ENCODE measurements around the gene SPINT2.

Gene SPINT2

DNA sequence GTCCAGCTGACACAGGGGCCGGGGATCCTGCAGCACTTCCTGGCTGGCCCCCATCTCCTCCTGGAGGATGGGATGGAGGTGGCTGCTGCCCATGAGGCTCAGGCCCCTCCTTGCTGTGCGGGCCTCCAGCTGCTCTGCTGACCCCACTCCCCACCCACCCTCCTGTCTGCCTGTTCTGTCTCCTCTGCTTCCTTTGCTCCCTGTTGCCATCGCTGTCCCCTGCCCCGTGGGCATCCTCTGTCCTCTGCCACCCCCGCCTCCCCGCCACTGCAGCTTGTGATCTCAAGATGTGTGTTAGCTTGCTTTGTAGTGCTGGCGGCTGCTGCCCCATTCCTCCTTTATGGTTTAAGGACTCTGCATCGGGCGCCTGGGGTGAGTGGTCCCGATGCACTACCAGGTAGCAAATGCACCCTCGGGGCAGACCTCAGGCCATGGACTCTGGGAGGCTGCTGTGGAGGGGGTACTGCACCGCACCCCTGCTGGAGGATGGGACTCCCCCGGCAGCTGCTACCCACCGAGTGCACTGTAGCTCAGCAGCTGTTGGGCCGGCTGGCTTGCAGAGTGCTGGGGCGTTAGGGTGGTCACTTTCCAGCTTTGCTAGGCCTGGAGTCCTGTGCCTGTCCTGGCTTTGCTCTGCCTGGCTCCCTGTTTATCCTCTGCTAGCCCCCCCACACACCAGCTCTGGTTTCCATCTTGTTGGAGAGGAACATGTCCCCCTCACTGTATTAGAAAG is 23.9 kb downstream of the SPINT2 start:
- no peak for FAIRE-seq
- TF ChIP-seq, protein P1, sequence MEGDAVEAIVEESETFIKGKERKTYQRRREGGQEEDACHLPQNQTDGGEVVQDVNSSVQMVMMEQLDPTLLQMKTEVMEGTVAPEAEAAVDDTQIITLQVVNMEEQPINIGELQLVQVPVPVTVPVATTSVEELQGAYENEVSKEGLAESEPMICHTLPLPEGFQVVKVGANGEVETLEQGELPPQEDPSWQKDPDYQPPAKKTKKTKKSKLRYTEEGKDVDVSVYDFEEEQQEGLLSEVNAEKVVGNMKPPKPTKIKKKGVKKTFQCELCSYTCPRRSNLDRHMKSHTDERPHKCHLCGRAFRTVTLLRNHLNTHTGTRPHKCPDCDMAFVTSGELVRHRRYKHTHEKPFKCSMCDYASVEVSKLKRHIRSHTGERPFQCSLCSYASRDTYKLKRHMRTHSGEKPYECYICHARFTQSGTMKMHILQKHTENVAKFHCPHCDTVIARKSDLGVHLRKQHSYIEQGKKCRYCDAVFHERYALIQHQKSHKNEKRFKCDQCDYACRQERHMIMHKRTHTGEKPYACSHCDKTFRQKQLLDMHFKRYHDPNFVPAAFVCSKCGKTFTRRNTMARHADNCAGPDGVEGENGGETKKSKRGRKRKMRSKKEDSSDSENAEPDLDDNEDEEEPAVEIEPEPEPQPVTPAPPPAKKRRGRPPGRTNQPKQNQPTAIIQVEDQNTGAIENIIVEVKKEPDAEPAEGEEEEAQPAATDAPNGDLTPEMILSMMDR (IDR thresholded peaks at IDR 0.05; ENCODE audit: insufficient read depth, missing control alignments): no peak

GRCh38 chr19:38289955-38290354 is 25.6 kb downstream of the SPINT2 start:
- FAIRE-seq: no peak
- no peak for DNase-seq (ENCODE audit: insufficient read length, low spot score)
- TF ChIP-seq, protein P1 (IDR thresholded peaks at IDR 0.05; ENCODE audit: insufficient read depth, missing control alignments): no peak

More for the DNA sequence above, 23.9 kb downstream of the SPINT2 start:
- DNase-seq (ENCODE audit: insufficient read length, low spot score): no peak

DNA sequence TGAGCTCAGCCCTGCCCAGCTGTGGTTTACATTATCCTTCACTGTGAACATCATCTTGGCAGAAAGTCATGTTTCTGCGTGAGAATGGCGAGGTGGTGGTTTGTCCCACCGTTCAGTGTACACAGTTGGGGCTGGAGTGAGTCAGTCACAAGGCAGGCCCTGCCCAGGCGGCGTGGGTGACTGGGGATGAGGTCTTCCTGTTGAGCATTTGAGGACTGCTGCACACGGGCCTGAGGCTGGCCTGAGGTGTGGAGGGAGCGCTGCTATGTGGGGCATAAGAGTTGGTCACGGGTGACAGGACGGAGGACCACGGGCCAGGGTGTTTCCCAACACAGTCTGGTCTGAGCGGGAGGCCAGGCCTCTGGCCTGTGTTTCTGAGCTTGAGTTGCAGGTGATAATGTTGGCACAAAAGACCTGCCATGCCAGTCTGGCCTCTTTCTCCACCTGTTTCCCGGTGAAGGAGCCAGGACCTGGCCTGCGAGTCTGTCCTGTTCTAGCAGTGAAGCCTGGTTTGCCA is 26.3 kb downstream of the SPINT2 start:
- no peak for FAIRE-seq
- TF ChIP-seq, protein P1 (IDR thresholded peaks at IDR 0.05; ENCODE audit: insufficient read depth, missing control alignments): no peak
- DNase-seq (ENCODE audit: insufficient read length, low spot score): no peak

GRCh38 chr19:38291855-38292254 is 27.5 kb downstream of the SPINT2 start:
- DNase-seq (ENCODE audit: insufficient read length, low spot score): no peak
- FAIRE-seq: no peak
- TF ChIP-seq, protein P1 (IDR thresholded peaks at IDR 0.05; ENCODE audit: insufficient read depth, missing control alignments): no peak

GRCh38 chr19:38293281-38293680 is 28.9 kb downstream of the SPINT2 start:
- FAIRE-seq (no peak), DNase-seq (ENCODE audit: insufficient read length, low spot score) (no peak)
- TF ChIP-seq, protein P1 (IDR thresholded peaks at IDR 0.05; ENCODE audit: insufficient read depth, missing control alignments): no peak

DNA sequence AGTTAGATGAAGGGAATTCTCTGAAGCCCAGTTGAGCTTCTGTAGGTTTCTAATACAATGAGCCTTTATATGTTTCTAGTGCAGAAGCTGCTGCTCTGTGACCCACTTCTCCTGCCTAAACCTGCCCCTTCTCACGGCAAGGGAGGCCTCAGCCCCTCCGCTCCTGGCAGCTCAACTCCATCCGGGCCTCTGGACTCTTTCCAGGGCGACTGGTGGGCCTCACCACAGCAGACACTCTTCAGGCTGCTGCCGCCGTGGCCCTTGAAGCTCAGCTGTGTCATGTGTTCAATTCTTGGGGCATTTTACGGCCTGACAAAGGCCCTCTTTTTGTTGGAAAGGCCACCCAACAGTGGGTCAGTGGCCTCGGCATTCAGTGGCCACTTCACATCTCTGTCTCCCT is 29.7 kb downstream of the SPINT2 start:
- FAIRE-seq (no peak), DNase-seq (ENCODE audit: insufficient read length, low spot score) (no peak)
- TF ChIP-seq, protein P1 (IDR thresholded peaks at IDR 0.05; ENCODE audit: insufficient read depth, missing control alignments): no peak

Data from D721Med (cell line).